ENCODE results near the gene PUM2.

PUM2 gene

DNA sequence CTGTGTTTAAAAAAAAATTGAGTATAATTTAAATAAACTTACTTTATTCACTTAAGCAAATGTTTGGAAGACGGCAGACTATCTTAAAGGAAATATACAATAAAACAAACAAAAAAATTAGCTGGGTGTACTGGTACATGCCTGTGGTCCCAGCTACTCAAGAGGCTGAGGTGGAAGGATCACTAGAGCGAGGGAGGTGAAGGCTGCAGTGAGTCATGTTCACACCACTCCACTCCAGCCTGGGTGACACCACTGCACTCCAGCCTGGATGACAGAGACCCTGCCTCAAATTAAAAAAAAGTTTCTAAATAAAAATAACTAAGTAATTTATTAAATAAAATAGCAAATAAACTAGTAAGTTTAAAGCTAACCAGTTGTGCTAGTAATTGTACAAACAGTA is 7.5 kb downstream of the PUM2 start:
- no peaks in the 10 kb centered on the region for H3K9me3 Mint-ChIP-seq
- H3K4me1 Mint-ChIP-seq (ENCODE audit: low read depth), result peaks cover 47% of the 10 kb centered on the region
- H3K27ac Mint-ChIP-seq, result no peak overlapping the region
- H3K36me3 Mint-ChIP-seq (ENCODE audit: low read depth), result peaks cover 20% of the 10 kb centered on the region
- H3K4me3 Mint-ChIP-seq, result no peak overlapping the region
- no peaks in the 10 kb centered on the region for H3K27me3 Mint-ChIP-seq (ENCODE audit: low read depth)

DNA sequence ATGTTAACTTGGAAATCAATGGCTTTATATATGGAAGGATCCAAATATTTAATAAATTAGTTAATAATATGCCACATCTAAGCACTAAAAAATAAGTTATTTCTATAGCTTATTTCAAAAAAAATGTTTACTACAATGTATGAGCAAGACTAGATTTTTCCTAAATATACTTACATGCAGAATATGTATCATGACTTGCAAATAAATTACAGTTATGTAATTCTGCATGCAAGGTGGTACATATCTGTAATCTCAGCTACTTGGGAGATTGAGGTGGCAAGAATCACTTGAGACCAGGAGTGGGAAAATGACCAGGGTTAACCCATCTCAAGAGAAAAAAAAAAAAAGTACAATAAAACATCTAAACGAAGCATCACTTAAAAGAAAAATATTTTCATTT is 11.6 kb downstream of the PUM2 start:
- Mint-ChIP-seq H3K4me3 (no peak overlapping the region), H3K27me3 (ENCODE audit: low read depth) (no peaks in the 10 kb centered on the region), H3K36me3 (ENCODE audit: low read depth) (peaks cover 12% of the 10 kb centered on the region), H3K27ac (no peak overlapping the region), H3K4me1 (ENCODE audit: low read depth) (peaks cover 36% of the 10 kb centered on the region), H3K9me3 (no peaks in the 10 kb centered on the region)

DNA sequence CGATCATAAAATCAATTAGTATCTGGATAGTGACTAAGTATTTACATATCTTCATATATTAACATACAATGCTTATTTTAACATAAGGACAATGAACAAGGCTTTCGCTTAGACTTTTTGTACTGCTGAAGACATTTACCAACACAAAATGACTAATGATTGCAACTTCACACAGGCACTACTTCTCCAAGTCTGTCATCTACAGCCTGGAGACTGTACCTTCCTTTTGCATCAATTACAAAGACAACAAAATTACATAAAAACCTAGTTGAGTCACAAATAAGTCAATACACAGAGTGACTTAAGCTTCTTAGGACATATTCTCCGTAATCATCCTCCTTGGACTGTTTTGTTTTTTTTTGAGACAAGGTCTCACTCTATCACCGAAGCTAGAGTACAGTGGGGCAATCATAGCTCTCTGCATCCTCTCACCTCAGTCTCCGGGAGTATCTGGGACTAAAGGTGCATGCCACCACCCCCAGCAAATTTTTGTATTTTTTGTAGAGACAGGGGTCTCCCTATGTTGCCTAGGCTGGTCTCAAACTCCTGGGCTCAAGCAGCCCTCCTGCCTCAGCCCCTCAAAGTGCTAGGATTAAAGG is 15.9 kb downstream of the PUM2 start:
- H3K27ac Mint-ChIP-seq, result no peak overlapping the region
- peaks cover 38% of the 10 kb centered on the region for H3K4me1 Mint-ChIP-seq (ENCODE audit: low read depth)

DNA sequence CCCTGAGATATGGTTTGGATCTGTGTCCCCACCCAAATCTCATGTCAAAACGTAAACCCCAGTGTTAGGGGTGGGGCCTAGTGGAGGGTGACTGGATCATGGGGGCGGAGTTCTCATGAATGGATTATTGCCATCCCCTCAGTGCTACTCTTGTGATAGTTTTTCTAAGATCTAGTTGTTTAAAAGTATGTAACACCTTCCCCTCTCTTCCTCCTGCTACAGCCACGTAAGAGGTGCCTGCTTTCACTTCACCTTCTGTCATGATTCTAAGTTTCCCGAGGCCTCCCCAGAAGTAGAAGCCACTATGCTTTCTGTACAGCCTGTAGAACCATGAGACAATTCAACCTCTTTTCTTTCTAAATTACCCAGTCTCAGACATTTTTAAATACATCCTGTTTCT is 16.9 kb downstream of the PUM2 start:
- Mint-ChIP-seq H3K4me1 (ENCODE audit: low read depth) (peaks cover 37% of the 10 kb centered on the region), H3K36me3 (ENCODE audit: low read depth) (peaks cover 45% of the 10 kb centered on the region), H3K27me3 (ENCODE audit: low read depth) (no peaks in the 10 kb centered on the region), H3K27ac (no peak overlapping the region), H3K9me3 (peaks cover 26% of the 10 kb centered on the region), H3K4me3 (no peak overlapping the region)

More for the DNA sequence above, 15.9 kb downstream of the PUM2 start:
- Mint-ChIP-seq H3K27me3 (ENCODE audit: low read depth) (no peaks in the 10 kb centered on the region), H3K36me3 (ENCODE audit: low read depth) (peaks cover 44% of the 10 kb centered on the region), H3K4me3 (no peak overlapping the region), H3K9me3 (peaks cover 25% of the 10 kb centered on the region)

DNA sequence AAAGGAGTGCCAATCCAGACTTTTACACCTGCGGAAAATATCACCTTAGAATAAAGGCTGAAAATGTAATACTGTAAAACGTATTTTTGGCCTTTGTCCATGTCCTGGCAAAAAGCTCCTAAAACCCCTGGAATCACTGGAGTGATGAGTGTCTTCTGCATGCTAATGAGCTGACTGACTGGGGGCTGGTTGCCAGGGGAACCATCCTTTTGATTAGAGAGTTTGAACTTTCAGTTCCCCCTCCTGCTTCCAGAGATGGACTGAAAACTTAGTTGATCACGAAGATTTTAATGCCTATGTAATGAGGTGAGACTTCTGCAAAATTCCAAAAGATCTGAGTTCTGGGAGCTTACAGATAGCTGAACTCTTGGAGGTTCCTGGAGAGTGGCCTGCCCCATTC is 20.5 kb downstream of the PUM2 start:
- Mint-ChIP-seq H3K4me3 (no peak overlapping the region), H3K27me3 (ENCODE audit: low read depth) (no peaks in the 10 kb centered on the region), H3K27ac (no peak overlapping the region), H3K36me3 (ENCODE audit: low read depth) (peaks cover 46% of the 10 kb centered on the region), H3K4me1 (ENCODE audit: low read depth) (peaks cover 47% of the 10 kb centered on the region), H3K9me3 (peaks cover 26% of the 10 kb centered on the region)

DNA sequence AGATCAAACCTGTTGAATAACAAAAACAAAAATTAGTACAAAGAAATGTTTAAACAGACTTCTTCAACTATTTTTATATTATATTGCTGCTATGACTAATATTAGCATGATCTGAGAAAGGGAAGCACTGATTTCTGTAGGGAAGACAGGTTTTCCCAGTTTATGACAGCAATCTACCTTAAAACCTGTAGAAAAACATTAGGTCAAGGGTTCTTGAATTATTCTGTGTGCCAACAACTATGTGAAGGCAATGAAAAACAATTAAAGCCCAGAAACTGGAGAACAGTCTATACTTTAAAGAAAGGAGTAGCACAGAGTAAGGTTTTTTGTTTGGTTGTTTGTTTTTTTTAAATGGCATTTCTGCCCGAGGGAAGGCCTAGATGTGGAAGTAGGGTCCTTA is 23.3 kb downstream of the PUM2 start:
- no peak overlapping the region for H3K4me3 Mint-ChIP-seq
- H3K36me3 Mint-ChIP-seq (ENCODE audit: low read depth), result peaks cover 42% of the 10 kb centered on the region
- peaks cover 52% of the 10 kb centered on the region for H3K4me1 Mint-ChIP-seq (ENCODE audit: low read depth)
- peaks cover 23% of the 10 kb centered on the region for H3K9me3 Mint-ChIP-seq
- H3K27ac Mint-ChIP-seq, result peak overlapping the region; percentile 41
- H3K27me3 Mint-ChIP-seq (ENCODE audit: low read depth), result no peaks in the 10 kb centered on the region

DNA sequence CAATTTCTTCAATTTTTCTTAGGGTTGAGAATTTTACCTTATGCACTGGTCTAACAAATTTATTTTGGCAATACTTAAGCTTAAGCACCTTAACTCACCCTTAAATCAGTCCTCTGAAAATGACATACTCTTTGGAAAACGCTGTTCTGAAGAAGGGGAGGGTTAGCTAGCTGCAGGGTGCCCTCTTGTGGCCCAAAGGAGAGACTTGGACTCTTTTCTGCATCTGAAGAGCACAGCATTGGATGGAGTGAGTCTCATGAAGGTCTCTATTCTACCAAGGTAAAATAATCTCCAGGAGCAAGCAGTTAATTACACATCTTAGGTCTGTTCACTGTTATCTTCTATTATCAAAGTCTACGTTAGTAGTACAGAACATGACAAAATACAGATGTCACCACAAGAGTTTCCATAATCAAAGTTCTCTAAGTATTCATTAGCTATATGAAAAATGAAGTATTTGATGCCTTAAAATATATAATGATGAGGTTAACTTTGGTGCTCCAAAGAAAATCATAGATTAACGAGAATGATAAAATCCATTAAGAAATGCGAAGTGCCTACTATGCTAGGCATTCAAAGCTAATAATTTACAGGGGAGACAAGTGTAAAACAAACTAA is 24.4 kb downstream of the PUM2 start:
- Mint-ChIP-seq H3K4me1 (ENCODE audit: low read depth) (peaks cover 56% of the 10 kb centered on the region), H3K27ac (no peak overlapping the region), H3K9me3 (peaks cover 12% of the 10 kb centered on the region), H3K36me3 (ENCODE audit: low read depth) (peaks cover 39% of the 10 kb centered on the region), H3K27me3 (ENCODE audit: low read depth) (no peaks in the 10 kb centered on the region), H3K4me3 (no peak overlapping the region)

DNA sequence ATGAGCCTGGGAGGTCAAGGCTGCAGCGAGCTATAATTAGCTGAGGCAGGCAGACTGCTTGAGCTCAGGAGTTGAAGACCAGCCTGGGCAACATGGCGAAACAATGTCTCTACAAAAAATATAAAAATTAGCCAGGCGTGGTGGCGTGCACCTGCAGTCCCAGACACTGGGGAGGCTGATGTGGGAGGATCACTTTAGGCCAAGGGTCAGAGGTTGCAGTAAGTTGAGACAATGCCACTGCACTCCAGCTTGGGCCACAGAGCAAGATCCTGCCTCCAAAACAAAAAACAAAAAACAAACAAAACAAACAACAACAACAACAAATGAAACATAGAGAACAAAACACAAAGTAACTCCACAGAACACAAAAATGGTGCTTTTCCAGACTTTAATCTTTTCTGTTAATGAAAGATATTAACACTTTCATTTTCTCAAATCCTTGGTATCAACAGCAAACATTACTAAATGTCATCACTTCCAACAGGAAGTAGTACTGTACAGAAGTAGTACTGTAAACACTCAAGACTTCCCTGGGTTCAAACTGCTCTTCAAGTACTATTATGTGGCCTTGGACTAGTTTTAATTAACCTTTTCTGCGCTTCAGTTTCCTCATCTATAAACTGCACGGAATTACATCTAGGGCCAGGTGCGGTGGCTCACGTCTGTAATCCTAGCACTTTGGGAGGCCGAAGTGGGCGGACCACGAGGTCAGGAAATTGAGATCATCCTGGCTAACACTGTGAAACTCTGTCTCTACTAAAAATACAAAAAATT is 27.9 kb downstream of the PUM2 start:
- Mint-ChIP-seq H3K36me3 (ENCODE audit: low read depth) (peaks cover 43% of the 10 kb centered on the region), H3K9me3 (no peaks in the 10 kb centered on the region), H3K27ac (peak overlapping the region; percentile 55), H3K4me1 (ENCODE audit: low read depth) (peaks cover 51% of the 10 kb centered on the region), H3K4me3 (no peak overlapping the region), H3K27me3 (ENCODE audit: low read depth) (no peaks in the 10 kb centered on the region)

DNA sequence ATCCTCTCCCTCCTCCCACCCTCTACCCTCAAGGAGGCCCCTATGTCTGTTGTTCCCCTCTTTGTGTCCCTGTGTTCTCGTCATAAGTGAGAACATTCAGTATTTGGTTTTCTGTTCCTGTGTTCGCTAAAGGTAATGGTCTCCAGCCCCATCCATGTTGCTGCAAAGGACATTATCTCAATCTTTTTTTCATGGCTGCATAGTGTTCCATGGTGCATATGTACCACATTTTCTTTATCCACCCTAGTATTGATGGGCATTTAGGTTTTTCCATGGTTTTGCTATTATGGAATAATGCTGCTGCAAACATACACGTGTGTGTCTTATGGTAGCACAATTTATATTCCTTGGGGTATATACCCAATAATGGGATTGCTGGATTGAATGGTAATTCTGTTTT is 33.0 kb downstream of the PUM2 start:
- H3K4me3 Mint-ChIP-seq, result no peak overlapping the region
- no peaks in the 10 kb centered on the region for H3K27me3 Mint-ChIP-seq (ENCODE audit: low read depth)
- H3K27ac Mint-ChIP-seq, result no peak overlapping the region
- H3K36me3 Mint-ChIP-seq (ENCODE audit: low read depth), result peaks cover 48% of the 10 kb centered on the region
- peaks cover 34% of the 10 kb centered on the region for H3K4me1 Mint-ChIP-seq (ENCODE audit: low read depth)
- no peaks in the 10 kb centered on the region for H3K9me3 Mint-ChIP-seq

DNA sequence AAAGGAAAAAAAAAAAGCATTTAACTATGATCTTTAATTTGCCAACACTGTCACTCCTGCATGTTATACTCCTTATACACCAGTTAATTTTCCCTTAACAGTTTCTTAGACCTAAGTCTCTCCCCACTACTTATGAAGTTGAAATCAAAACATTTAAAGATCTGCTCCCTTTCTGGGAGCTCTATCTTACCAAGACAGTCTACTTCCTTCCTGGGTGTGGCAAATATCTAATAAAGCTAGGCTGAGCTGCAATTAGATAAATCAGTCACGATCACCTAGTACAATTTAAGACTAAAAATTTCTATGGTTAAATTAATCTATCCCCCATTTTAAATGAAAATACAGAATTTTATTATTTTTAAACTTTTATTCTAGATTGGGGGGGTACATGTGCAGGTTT is 33.4 kb downstream of the PUM2 start:
- Mint-ChIP-seq H3K27ac (no peak overlapping the region), H3K27me3 (ENCODE audit: low read depth) (no peaks in the 10 kb centered on the region), H3K9me3 (no peaks in the 10 kb centered on the region), H3K4me1 (ENCODE audit: low read depth) (peaks cover 33% of the 10 kb centered on the region), H3K36me3 (ENCODE audit: low read depth) (peaks cover 46% of the 10 kb centered on the region), H3K4me3 (no peak overlapping the region)

DNA sequence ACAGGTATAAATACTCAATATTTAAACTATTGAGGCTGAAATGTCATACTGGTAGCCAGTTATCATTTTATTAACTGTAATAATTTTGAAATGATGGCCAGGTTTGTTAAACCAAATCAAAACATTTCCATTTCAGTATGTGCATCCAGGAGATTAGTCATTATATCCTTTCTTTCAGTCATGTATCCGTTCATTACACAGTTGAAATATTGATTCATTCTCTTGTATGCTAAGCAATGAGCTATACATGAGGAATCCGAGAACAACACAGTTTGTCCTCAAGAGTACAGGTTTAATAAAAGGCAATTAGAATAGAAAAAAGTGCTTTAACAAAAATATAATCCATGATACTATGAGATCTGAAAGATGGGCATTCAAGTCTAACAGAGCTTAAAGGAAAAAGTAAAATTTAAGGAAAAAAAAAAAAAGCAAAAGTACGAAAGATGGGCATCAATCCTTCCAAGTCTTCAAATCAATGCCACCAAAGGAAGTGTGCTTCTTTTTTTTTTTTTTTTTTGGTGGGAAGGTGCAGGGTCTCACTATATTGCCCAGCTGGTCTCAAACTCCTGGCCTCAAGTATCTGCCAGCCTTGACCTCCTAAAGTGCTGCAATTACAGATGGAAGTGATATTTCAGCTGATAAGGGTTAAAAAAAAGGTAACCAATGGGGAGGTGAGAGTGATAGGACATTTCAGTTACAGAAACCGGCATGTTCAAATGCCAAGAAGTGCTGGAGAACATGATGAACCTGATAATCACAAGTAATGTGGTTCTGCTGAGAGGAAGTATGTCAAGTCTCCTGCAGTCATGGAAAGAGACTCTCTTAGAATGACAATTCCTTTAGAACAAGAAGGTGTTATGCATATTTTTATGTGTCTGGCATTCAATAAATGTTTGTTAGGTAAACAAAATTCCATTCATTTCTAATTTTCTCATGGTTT is 35.8 kb downstream of the PUM2 start:
- Mint-ChIP-seq H3K9me3 (no peaks in the 10 kb centered on the region), H3K27ac (no peak overlapping the region), H3K4me3 (no peak overlapping the region), H3K36me3 (ENCODE audit: low read depth) (peaks cover 39% of the 10 kb centered on the region), H3K27me3 (ENCODE audit: low read depth) (no peaks in the 10 kb centered on the region), H3K4me1 (ENCODE audit: low read depth) (peaks cover 22% of the 10 kb centered on the region)

DNA sequence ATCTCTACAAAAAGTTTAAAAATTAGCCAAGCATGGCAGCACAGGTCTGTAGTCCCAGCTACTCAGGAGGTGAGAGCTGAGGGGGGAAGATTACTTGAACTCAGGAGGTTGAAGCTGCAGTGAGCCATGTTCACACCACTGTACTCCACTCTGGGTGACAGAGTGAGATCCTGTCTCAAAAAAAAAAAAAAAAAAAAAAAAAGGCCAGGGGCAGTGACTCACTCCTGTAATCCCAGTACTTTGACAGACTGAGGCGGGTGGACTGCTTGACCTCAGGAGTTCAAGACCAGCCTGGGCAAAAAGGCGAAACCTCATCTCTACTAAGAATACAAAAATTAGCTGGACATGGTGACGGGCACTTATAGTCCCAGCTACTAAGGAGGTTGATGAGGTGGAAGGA is 37.0 kb downstream of the PUM2 start:
- no peak overlapping the region for H3K4me3 Mint-ChIP-seq
- H3K9me3 Mint-ChIP-seq, result no peaks in the 10 kb centered on the region
- H3K36me3 Mint-ChIP-seq (ENCODE audit: low read depth), result peaks cover 35% of the 10 kb centered on the region
- peaks cover 20% of the 10 kb centered on the region for H3K4me1 Mint-ChIP-seq (ENCODE audit: low read depth)
- H3K27me3 Mint-ChIP-seq (ENCODE audit: low read depth), result no peaks in the 10 kb centered on the region
- H3K27ac Mint-ChIP-seq, result no peak overlapping the region

DNA sequence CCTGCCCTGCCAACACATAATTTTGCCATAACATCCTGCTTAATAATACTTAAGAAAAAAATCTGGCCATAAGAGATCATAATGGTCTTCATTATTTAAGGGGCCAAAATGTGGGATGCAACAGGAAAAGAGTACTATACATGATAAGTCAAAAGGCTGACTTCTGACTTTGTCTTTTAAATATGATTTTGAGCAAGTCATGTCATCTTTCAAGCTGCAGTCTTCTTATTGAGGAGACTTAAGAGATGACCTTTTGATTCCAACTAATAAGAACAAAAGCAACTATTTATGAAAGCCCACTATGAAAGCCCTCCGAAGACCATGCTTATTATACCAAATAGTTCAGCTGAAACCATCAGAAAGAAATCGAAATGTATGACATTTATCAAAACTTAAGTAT is 41.6 kb downstream of the PUM2 start:
- Mint-ChIP-seq H3K27ac (no peak overlapping the region), H3K36me3 (ENCODE audit: low read depth) (peaks cover 33% of the 10 kb centered on the region)

DNA sequence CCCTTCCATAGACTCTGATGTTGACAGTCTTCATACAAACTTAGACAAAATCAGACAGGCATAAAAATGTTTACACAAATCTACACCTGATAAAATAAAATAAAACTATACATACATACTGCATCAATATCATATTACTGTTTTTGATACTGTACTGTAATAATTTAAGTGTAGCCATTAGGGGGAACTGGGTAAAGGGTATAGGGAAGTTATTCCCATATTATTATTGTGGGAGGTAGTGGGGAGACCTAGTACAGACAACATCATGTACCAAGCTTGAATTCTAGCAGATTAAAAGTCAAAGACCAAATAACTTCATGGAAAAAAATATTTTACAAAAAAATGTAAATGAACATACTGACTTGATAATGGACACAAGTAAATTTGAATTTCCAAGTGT is 43.3 kb downstream of the PUM2 start:
- no peak overlapping the region for H3K27ac Mint-ChIP-seq
- no peaks in the 10 kb centered on the region for H3K27me3 Mint-ChIP-seq (ENCODE audit: low read depth)
- H3K9me3 Mint-ChIP-seq, result no peaks in the 10 kb centered on the region
- H3K36me3 Mint-ChIP-seq (ENCODE audit: low read depth), result peaks cover 38% of the 10 kb centered on the region
- H3K4me1 Mint-ChIP-seq (ENCODE audit: low read depth), result peaks cover 6% of the 10 kb centered on the region
- no peak overlapping the region for H3K4me3 Mint-ChIP-seq

More for the DNA sequence above, 41.6 kb downstream of the PUM2 start:
- no peaks in the 10 kb centered on the region for H3K27me3 Mint-ChIP-seq (ENCODE audit: low read depth)
- peaks cover 11% of the 10 kb centered on the region for H3K4me1 Mint-ChIP-seq (ENCODE audit: low read depth)
- no peaks in the 10 kb centered on the region for H3K9me3 Mint-ChIP-seq
- no peak overlapping the region for H3K4me3 Mint-ChIP-seq

All from T-helper 1 cell treated with Interleukin-12 subunit alpha and Interleukin-12 subunit beta and Interleukin-4 antibody, amounts not matched to agents 30 μg/mL and 1 μg/mL, for 36 hours (primary cell).